IMR-90 (cell line): Measurements from ENCODE around the gene PRR33. TPM values are rescaled to one million over a fixed set of nuclear protein-coding genes. Genes with fewer than 3 reads are reported as not detected.

ENCODE experiments used
- ATAC-seq: fragments of 200-7000 bp; cut with Tn5 transposase; 2 replicates; pipeline ENCODE4 v1.9.1; 2020; ENCODE audit warnings: low read depth, mild to moderate bottlenecking, moderate library complexity
- BruUV-seq: library from RNA; stranded (reverse); fragments of 400-500 nt; replicated peaks from 2 replicates; lab custom pipeline; 2021; lab: Mats Ljungman, UMichigan
- CTCF ChIA-PET: fragments of 300-600 bp; formaldehyde crosslinking; extraction: SDS; loops from one replicate; lab custom pipeline; 2021; ENCODE audit warnings: antibody characterized with exemption; lab: Yijun Ruan, JAX
- POLR2A ChIA-PET: fragments of 300-600 bp; sonication (Branson Sonifier 250); formaldehyde crosslinking; loops from one replicate; lab custom pipeline; 2022; ENCODE audit warnings: antibody characterized with exemption; ENCODE audit not compliant: unreplicated experiment; lab: Charles Lee
- DNase-seq: peaks from one replicate; pipeline ENCODE4 v3.0.0; 2013
- H2AFZ ChIP-seq: replicated peaks from 2 replicates; pipeline ENCODE3; 2013; ENCODE audit warnings: low read length, mild to moderate bottlenecking; ENCODE audit not compliant: poor library complexity
- H2AK5ac ChIP-seq: 2 replicates; pipeline ENCODE4 v1.6.1; 2013; ENCODE audit warnings: low read depth, low read length, inconsistent platforms
- H2AK9ac ChIP-seq: replicated peaks from 2 replicates; pipeline ENCODE3; 2013; ENCODE audit warnings: mild to moderate bottlenecking, low read depth, low read length, moderate library complexity; ENCODE audit not compliant: poor library complexity
- H2BK120ac ChIP-seq: 2 replicates; pipeline ENCODE4 v1.6.1; 2013; ENCODE audit warnings: low read depth, low read length, inconsistent platforms
- H2BK15ac ChIP-seq: 3 replicates; pipeline ENCODE4 v1.6.1; 2013; ENCODE audit warnings: low read depth, low read length, inconsistent platforms
- H2BK20ac ChIP-seq: 2 replicates; pipeline ENCODE4 v1.6.1; 2013; ENCODE audit warnings: low read depth, mild to moderate bottlenecking, inconsistent platforms, low read length, moderate library complexity
- H2BK5ac ChIP-seq: 2 replicates; pipeline ENCODE4 v1.6.1; 2013; ENCODE audit warnings: mild to moderate bottlenecking, low read depth, low read length, inconsistent platforms; ENCODE audit not compliant: poor library complexity, severe bottlenecking
- H3K14ac ChIP-seq: replicated peaks from 2 replicates; pipeline ENCODE4 v1.6.1; 2013; ENCODE audit warnings: low read depth, low read length, inconsistent platforms
- H3K18ac ChIP-seq: 2 replicates; pipeline ENCODE4 v1.6.1; 2013; ENCODE audit warnings: low read depth, low read length, control low read depth
- H3K23ac ChIP-seq: 2 replicates; pipeline ENCODE4 v1.6.1; 2013; ENCODE audit warnings: low read depth, low read length, inconsistent platforms
- H3K27ac ChIP-seq: 2 replicates; pipeline ENCODE4 v1.5.1; 2013; ENCODE audit warnings: mild to moderate bottlenecking, control low read depth, low read length; ENCODE audit not compliant: insufficient read depth
- H3K27me3 ChIP-seq: 2 replicates; pipeline ENCODE4 v1.6.1; 2013; ENCODE audit warnings: low read length; ENCODE audit not compliant: control insufficient read depth, insufficient read depth
- H3K36me3 ChIP-seq: 2 replicates; pipeline ENCODE4 v1.6.1; 2013; ENCODE audit warnings: low read length, mixed read lengths; ENCODE audit not compliant: control insufficient read depth, insufficient read depth
- H3K4ac ChIP-seq: 2 replicates; pipeline ENCODE4 v1.6.1; 2013; ENCODE audit warnings: low read depth, low read length, inconsistent platforms
- H3K4me1 ChIP-seq: 2 replicates; pipeline ENCODE4 v1.6.1; 2013; ENCODE audit warnings: low read length, mixed read lengths; ENCODE audit not compliant: control insufficient read depth, insufficient read depth
- H3K4me2 ChIP-seq: 2 replicates; pipeline ENCODE4 v1.6.1; 2013; ENCODE audit warnings: low read depth, mild to moderate bottlenecking, control low read depth, low read length, moderate library complexity
- H3K4me3 ChIP-seq: 2 replicates; pipeline ENCODE4 v1.5.1; 2013; ENCODE audit warnings: low read depth, mild to moderate bottlenecking, control low read depth, low read length, moderate library complexity; ENCODE audit not compliant: insufficient read depth
- H3K56ac ChIP-seq: 2 replicates; pipeline ENCODE4 v1.6.1; 2013; ENCODE audit warnings: low read length, inconsistent platforms; ENCODE audit not compliant: insufficient read depth; ENCODE audit errors: extremely low read depth
- H3K79me1 ChIP-seq, 2 experiments: 2 replicates each; pipeline ENCODE4 v1.6.1; 2013; ENCODE audit warnings: low read length in 2 of 2, inconsistent platforms in 1 of 2, low read depth in 1 of 2
- H3K9ac ChIP-seq: 2 replicates; pipeline ENCODE4 v1.6.1; 2013; ENCODE audit warnings: low read depth, low read length, control low read depth
- H3K9me1 ChIP-seq: 2 replicates; pipeline ENCODE4 v1.6.1; 2013; ENCODE audit warnings: low read length, inconsistent platforms; ENCODE audit not compliant: insufficient read depth
- H3K9me3 ChIP-seq: 2 replicates; pipeline ENCODE4 v1.6.1; 2013; ENCODE audit warnings: low read length; ENCODE audit not compliant: control insufficient read depth, insufficient read depth
- H4K20me1 ChIP-seq: 2 replicates; pipeline ENCODE4 v1.6.1; 2013; ENCODE audit warnings: low read length, inconsistent platforms; ENCODE audit not compliant: insufficient read depth
- H4K5ac ChIP-seq: 2 replicates; pipeline ENCODE4 v1.6.1; 2013; ENCODE audit warnings: mild to moderate bottlenecking, low read depth, low read length, control low read depth
- H4K8ac ChIP-seq, 2 experiments: 2 replicates each; pipeline ENCODE4 v1.6.1; 2013; ENCODE audit warnings: low read depth in 2 of 2, low read length in 2 of 2, control low read depth in 1 of 2, inconsistent platforms in 1 of 2
- H4K91ac ChIP-seq: 2 replicates; pipeline ENCODE4 v1.6.1; 2013; ENCODE audit warnings: low read depth, low read length, inconsistent platforms; ENCODE audit not compliant: insufficient read depth
- BHLHE40 ChIP-seq: fragments of 150-350 bp; IDR thresholded peaks from 2 replicates; pipeline ENCODE4 v1.6.1; 2016; ENCODE audit warnings: mild to moderate bottlenecking, low read depth, low read length
- CEBPB ChIP-seq: IDR thresholded peaks from 2 replicates; pipeline ENCODE4 v1.6.1; 2012; ENCODE audit warnings: low read depth, low read length, improper control_type of control experiment
- MAFK ChIP-seq: IDR thresholded peaks from 2 replicates; pipeline ENCODE4 v1.6.1; 2012; ENCODE audit warnings: low read depth, low read length, improper control_type of control experiment
- MAZ ChIP-seq: IDR thresholded peaks from 2 replicates; pipeline ENCODE4 v1.6.1; 2012; ENCODE audit warnings: low read depth, mild to moderate bottlenecking, low read length, improper control_type of control experiment, moderate library complexity, borderline replicate concordance
- NFE2L2 ChIP-seq: fragments of 150-350 bp; IDR thresholded peaks from 2 replicates; pipeline ENCODE4 v1.6.1; 2016; ENCODE audit warnings: low read depth, mild to moderate bottlenecking, low read length
- POLR2A ChIP-seq: IDR thresholded peaks from 2 replicates; pipeline ENCODE4 v1.6.1; 2012; ENCODE audit warnings: mild to moderate bottlenecking, low read depth, low read length
- RAD21 ChIP-seq: IDR thresholded peaks from 2 replicates; pipeline ENCODE4 v1.6.1; 2012; ENCODE audit warnings: low read length, improper control_type of control experiment
- RCOR1 ChIP-seq: IDR thresholded peaks from 2 replicates; pipeline ENCODE4 v1.6.1; 2012; ENCODE audit warnings: mild to moderate bottlenecking, low read length, improper control_type of control experiment; ENCODE audit not compliant: insufficient replicate concordance
- RFX5 ChIP-seq: IDR thresholded peaks from 2 replicates; pipeline ENCODE4 v1.8.0; 2012; ENCODE audit warnings: low read depth, mild to moderate bottlenecking, low read length, moderate library complexity
- SMC3 ChIP-seq: fragments of 150-350 bp; IDR thresholded peaks from 2 replicates; pipeline ENCODE4 v1.6.1; 2016; ENCODE audit warnings: low read depth, mild to moderate bottlenecking, antibody characterized with exemption, low read length, moderate library complexity
- USF2 ChIP-seq: fragments of 150-350 bp; IDR thresholded peaks from 2 replicates; pipeline ENCODE4 v1.6.1; 2017; ENCODE audit warnings: mild to moderate bottlenecking, antibody characterized with exemption, low read length, low read depth
- WGBS, 2 experiments: methylation state at CpG; one replicate each; pipeline versions ENCODE4 v1.1.5 to v1.1.7; 2013; ENCODE audit warnings: missing lambda C conversion rate in 2 of 2; ENCODE audit not compliant: insufficient read length in 1 of 2; ENCODE audit errors: extremely low coverage in 2 of 2; 5-methylcytosine and 5-hydroxymethylcytosine counted together
- dilution Hi-C: fragments of 300-500 bp; cut with HindIII; formaldehyde crosslinking; loops from one replicate; pipeline ENCODE4 v1.14.3; 2018; ENCODE audit warnings: low sequenced_read_pairs; ENCODE audit not compliant: unreplicated experiment
- in situ Hi-C: fragments of 300-500 bp; cut with MboI; formaldehyde crosslinking; loops from 3 replicates; pipeline ENCODE4 v1.14.3; 2019; ENCODE audit warnings: low sequenced_read_pairs, inconsistent platforms, mixed read lengths
- intact Hi-C: fragments of 100-400 bp; cut with micrococcal nuclease; formaldehyde crosslinking; loops from 2 replicates; pipeline ENCODE4 v1.10.0; 2022
- polyA plus RNA-seq, 3 experiments: library from polyadenylated mRNA; depleted of rRNA; stranded (reverse); fragments of >200 nt; gene quantifications; 2 replicates each; pipeline ENCODE4 v1.2.3, GENCODE V29; 2012; ENCODE audit warnings: low replicate concordance in 1 of 3
- total RNA-seq: library from RNA; depleted of rRNA; stranded (reverse); fragments of >200 nt; gene quantifications from 2 replicates; pipeline ENCODE4 v1.2.3, GENCODE V29; 2012

Gene PRR33
- total and polyA plus RNA-seq, 2 of the 4 experiments (the other 2 are of a cell fraction), result not detected

GRCh38 chr11:1847006-1847735 lies 44.5 kb downstream of the PRR33 start:
- H2BK20ac ChIP-seq, result no peak overlapping the region
- DNase-seq (no peak), ATAC-seq (no peak)
- H3K4me1 ChIP-seq, result no peaks in the 10 kb centered on the region
- no peak overlapping the region for H3K9ac ChIP-seq
- in situ Hi-C loops (no loop called here), dilution Hi-C loops (no loop called here), intact Hi-C loops (no loop called here)
- H4K5ac ChIP-seq, result no peak overlapping the region
- H3K18ac ChIP-seq, result no peak overlapping the region
- H3K23ac ChIP-seq, result no peak overlapping the region
- no peaks in the 10 kb centered on the region for H4K20me1 ChIP-seq
- 75% methylated on average over 10 of the region's 34 CpGs; no CpG with 5 or more reads in 1 of the 2 experiments for WGBS, 2 experiments
- no peaks in the 10 kb centered on the region for H3K79me1 ChIP-seq
- no peak overlapping the region for H3K27ac ChIP-seq
- no peak overlapping the region for H2BK120ac ChIP-seq
- no peak overlapping the region for H4K91ac ChIP-seq
- CTCF ChIA-PET, result no interaction called here
- H3K14ac ChIP-seq, result no peak overlapping the region
- no peak overlapping the region for H3K4me2 ChIP-seq
- H3K56ac ChIP-seq, result no peak overlapping the region
- no peaks in the 10 kb centered on the region for H3K9me3 ChIP-seq
- peaks cover 56% of the 10 kb centered on the region for H3K27me3 ChIP-seq
- H3K9me1 ChIP-seq, result no peaks in the 10 kb centered on the region
- no peak overlapping the region for H2AK9ac ChIP-seq
- no peak overlapping the region for H3K4ac ChIP-seq
- H3K4me3 ChIP-seq, result no peak overlapping the region
- H4K8ac ChIP-seq, result no peak overlapping the region
- no peak overlapping the region for H2AK5ac ChIP-seq
- no peaks in the 10 kb centered on the region for H3K36me3 ChIP-seq
- no peak overlapping the region for H2BK5ac ChIP-seq
- POLR2A ChIA-PET, result no interaction called here
- no peak overlapping the region for H2BK15ac ChIP-seq
- H2AFZ ChIP-seq, result no peak overlapping the region
- no TSS peak for BruUV-seq
- no peak for TF ChIP-seq RFX5
- no peak for TF ChIP-seq MAFK
- TF ChIP-seq BHLHE40, result no peak
- no peak for TF ChIP-seq RCOR1
- TF ChIP-seq USF2, result no peak
- TF ChIP-seq POLR2A, result no peak
- TF ChIP-seq NFE2L2, result no peak
- TF ChIP-seq MAZ, result no peak
- TF ChIP-seq CEBPB, result no peak
- no peak for TF ChIP-seq SMC3
- TF ChIP-seq RAD21, result no peak
